ENCODE data around the gene SEL1L3.

SEL1L3 gene

GRCh38 chr4:25815586-25815985 is 47.2 kb downstream of the SEL1L3 start:
- DNase-seq, result no peak

DNA sequence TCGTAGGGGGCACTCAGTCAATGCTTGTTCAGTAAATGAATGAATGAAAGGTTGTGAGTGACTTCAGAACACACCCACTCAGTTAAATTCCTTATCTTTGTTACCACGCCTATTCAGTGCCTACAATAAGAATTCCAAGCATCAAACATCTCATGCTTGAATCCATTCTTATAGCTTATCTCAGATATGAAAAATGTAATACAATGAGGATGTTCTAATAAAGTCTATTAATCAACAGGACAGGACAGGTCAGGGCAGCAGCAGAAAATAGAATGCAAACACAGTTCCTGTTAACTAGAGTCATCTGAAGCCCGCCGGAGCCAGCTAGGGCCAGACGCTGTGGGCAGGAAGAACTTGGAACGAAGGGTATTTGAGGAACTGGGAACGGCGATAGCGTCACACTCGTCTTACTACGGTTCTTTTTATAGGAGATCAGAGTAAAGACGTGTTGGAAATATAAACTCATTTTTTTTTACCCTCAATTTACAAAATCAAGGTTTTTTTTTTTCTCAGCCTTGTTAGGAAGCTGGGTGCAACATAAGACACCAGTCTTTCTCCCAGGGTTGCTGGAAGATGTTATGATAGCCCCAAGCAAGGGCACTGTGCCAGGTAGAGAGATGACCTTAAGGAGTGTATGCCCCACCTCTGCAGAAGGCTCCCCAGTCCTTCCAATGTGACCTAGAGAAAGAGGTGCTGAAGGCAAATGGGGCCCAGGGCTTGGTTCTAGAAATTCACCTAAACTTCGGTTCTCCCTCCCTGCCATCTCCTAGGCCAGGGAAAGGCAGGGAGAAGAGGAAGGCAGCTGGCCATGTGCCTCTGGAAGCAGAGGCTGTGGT is 48.3 kb downstream of the SEL1L3 start:
- DNase-seq, result no peak

DNA sequence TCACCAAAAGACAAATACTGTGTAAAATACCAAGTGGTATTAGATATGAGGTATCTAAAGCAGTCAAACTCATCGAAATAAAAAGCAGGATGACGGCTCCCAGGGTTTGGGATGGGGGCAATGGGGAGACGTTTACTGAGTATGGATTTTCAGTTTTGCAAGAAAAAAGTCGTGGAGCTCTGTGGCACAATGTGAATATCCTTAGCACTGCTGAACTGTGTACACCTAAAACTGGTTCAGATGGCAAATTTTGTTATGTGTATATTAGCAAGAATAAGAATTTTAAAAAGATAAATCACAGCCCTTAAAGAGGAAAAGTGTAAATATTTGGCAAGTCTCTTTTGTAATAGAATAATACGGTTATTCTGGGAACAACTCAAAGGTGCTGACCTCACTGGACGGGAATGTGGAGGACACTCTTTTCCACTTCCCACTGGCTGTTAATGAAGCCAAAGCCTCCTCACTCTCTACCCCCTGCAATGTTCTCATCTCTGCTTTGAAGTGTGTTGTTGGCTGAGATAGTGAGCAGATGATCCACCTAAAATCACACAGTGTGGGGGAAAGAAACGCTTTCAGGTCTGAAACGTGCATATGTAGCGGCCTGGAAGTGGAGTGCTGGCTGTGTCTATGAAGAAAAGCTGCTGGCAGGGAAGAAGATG is 49.2 kb downstream of the SEL1L3 start:
- no peak for DNase-seq

GRCh38 chr4:25811841-25812240 is 50.9 kb downstream of the SEL1L3 start:
- DNase-seq, result no peak

DNA sequence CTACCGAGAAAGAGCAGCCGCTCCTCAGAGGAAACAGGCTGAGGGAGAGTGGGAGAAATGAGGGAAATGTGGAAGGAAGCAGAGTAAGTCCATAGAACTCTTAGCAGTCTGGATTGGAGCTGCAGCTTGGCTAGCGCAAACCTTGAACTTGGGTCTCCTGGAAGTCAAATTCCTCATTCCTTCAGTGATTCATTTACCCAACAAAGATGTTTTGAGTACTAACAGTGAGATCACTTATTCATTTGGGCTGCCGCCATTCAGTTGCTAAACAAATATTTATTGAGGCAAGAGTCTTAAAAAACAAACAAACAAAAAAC is 51.5 kb downstream of the SEL1L3 start:
- no peak for DNase-seq

DNA sequence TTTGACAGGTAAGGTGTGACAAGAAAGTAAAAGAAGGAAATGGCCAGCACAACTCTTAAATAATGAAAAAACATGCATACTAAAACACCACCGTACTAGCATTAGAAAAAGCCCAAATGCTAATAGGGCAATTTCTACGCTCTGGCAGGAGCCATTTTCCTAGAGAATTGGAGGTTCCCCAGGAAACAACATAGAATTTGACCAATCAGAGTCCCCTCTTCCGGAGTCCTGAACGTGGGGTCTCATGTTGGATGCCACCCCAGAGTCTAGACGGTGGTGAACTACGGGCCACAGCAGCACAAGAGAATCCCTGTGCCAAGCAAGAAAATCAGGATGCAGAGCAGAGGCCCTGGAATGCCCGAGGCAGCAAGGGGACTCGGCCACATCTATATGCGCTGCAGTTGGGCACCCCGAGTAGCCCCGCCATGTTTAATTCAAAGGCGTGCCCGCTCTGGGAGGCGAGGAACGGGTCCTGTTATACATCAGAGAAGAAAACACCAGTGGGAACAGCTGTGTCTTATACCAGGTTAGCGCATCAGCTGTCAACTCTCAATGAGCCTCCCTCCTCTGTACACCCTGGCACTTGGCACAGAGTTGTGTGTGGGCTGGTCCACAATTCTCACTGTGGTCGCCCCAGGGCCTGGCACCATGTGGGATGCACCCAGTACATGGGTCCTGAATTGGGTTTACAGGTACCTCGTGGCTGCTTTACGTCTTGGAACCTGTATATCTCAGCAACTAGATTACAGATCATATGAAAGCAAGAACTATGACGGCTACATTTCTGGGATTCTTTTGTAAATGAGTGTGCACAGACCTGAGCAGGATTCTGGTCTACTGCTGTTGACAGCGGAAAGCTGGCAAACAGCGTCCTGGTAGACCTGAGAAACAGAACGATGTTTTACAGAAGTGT is 52.1 kb downstream of the SEL1L3 start:
- DNase-seq, result no peak

DNA sequence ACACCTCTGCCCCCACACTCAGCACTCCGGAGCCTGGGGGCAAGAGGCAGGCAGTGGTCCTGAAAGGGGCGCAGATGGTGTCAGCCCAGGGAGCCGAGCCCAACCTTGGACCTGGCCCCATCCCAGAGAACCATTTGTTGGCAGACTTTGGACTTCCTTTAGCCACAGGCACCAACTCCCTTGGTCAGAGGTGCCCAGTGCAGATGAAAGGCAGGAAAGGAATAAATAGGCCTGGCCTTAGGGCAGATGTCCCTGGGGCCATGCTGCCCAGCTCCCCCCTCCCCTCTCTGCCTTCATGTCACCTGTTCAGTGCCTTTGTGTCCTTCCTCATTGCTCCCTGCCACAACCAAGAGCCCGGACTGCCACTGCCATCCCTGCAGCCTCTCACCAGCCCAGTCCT is 52.8 kb downstream of the SEL1L3 start:
- DNase-seq, result no peak

DNA sequence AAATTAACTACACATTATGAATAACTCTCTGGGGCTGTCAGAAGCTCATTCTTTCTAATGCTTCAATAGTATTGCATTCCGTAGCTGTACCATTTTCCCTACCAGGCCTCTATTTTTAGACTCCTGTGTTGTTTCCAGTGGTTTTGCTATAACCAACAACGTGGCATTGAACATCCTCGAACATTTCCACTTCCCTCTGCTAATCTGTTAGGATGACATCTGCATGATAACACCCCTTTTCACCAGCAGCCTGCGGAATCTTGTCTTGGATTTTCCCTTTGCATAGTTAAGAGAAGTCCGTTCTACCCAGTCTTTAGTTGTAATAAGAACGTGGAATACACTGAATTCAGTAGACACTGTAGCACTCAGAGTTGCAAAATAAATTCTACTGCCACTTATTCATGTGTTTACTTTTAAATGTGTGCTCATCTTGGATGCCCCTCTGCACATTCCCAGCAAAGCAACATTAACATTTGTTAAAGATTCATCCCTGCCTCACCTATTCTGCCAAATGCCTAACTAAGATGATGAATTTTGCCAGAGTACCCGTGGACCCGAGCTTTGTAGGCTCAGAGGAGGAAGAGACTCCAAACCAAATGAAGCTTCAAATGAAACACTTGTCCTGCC is 55.6 kb downstream of the SEL1L3 start:
- DNase-seq, result no peak

DNA sequence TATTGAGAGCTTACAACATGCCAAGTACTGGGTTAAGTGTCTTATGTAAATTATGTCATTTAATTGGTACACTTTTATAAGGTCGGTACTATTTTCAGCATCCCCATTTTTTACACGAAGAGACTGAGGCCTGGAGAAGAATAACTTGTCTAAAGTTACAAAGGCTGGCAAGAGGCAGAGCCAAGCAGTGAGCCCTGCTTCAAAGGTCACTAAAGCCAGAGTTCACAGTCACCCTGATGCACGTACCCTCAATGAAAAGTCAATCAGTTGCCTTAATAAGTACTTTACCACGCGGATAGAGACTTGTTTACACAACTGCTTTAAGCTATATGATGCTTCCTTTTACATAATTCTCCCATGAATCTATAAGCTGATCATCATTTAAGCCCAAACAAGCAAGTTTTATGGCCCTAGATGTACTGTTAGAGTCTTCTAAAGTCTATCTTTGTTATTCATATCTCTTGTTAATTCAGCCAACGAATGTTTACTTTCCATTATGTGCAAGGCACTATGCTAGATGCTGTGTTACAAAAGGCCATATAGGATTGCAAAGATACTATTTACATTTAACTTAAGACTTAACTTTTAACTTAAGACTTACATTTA is 57.4 kb downstream of the SEL1L3 start:
- no peak for DNase-seq

- DNase-seq, result no peak
These were observed 59.0 kb downstream of the SEL1L3 start for GRCh38 chr4:25803720-25804225.

DNA sequence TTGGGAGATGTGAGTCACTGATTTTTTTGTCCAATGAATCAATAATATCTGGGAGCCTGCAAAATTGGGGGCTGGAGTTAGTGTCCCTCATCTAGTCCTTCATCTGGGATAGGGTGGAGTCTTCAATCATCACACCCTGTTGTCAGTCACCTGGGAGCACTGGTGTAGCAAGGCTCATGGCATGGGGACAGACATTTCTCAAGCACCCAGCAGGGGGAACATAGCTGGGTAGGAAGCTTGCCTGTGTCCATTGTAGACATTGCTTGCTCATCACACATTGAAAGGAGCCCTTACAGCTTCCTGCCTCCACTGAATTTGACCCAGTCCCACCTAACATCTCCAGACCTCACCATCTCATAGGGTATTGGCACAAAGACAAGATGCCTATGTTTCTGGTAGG is 61.2 kb downstream of the SEL1L3 start:
- DNase-seq, result no peak

- no peak for DNase-seq
These were observed 62.5 kb downstream of the SEL1L3 start for GRCh38 chr4:25800245-25800644.

- no peak for DNase-seq
These were observed 63.3 kb downstream of the SEL1L3 start for GRCh38 chr4:25799522-25799921.

- DNase-seq, result no peak
These were observed 65.7 kb downstream of the SEL1L3 start for GRCh38 chr4:25797136-25797535.

DNA sequence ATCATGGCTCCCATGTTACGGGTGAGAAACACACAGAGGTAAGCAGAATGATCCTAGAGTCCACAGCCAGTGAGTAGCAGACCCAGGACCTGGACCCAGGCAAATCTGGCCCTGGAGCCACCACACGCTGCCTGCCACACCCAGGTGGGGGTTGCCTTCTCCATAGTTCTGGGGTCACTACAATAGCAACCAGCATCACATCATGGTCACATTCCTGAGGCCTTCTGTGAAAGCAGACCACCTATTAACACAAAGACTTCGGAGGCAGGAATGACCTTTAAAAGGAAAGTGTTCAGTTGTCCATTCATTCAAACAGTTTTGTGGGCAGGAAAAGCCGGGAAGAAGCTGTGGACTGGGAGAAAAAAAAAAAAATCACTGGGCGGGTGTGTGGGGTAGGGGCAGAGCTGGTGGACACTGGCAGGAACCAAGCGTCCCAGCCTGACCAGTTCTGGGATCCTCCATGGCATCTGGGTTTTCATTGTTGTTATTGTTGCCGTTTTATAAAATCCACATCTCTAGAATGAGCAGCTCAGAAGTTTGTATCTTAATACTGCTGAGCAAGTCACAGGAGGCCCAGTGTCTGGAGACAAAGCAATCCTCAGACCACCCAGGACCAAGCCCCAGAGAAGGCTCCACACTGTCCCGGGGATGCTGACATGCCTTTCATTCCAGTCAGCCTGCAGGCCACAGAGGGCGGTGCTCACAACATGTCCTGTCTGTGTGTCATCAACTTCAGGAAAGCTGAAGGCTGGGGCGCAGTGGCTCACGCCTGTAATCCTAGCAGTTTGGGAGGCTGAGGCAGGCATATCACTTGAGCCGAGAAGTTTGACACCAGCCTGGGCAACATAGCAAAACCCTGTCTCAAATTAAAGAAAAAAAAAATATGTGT is 67.0 kb downstream of the SEL1L3 start:
- DNase-seq, result no peak

GRCh38 chr4:25795091-25795490 is 67.7 kb downstream of the SEL1L3 start:
- no peak for DNase-seq

GRCh38 chr4:25792876-25793275 is 69.9 kb downstream of the SEL1L3 start:
- no peak for DNase-seq

GRCh38 chr4:25792200-25792791 is 70.5 kb downstream of the SEL1L3 start:
- no peak for DNase-seq

DNA sequence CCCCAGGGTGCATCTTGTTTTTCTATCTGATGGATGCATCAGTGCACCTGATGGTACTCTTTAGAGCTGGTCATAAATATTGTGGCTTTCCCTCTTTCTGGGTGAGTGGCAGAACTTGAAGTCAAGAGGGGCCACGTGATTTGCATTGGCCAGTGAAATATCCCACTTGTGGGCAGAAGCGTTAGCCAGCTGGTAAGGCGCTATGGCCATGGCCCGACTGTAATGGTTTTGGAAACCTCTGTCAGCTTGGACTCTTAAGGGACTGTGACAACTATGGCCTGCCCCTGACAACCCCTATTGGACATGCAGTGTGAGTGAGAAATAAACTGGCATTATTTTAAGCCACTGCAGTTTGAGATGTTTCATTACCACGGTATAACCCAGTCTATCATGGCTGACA is 72.8 kb downstream of the SEL1L3 start:
- no peak for DNase-seq

DNA sequence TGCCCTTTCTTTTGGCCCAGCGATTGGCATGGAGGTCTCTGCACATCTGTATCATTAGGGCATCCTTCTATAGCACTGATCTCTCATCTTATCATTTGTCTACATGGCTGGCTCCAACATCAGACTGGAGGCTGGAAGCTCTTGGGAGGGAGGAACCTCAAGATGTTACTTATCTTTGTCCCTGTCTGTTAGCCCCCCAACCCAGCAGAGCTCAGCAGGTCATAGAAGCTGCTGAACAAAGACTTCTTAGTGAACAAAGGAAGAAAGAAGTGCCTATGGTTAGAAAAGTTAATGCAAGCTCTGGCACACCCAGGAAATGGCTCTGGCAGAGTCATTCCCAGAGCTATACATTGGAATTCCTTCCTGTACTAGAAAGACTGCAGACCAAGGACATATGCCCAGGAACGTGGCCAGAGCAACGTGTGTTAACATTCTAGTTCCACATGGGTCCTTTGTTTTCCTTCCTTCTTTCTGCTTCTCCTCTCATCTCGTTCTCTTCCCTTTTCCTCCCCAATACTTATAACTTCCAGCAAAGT is 74.0 kb downstream of the SEL1L3 start:
- no peak for DNase-seq

Data from activated CD4-positive, alpha-beta T cell treated with anti-CD3 and anti-CD28 coated beads for 4 hours (primary cell).